ENCODE data around the gene MRPL45. TPM values are rescaled to one million over a fixed set of nuclear protein-coding genes. Genes with fewer than 3 reads are reported as not detected.
"Not testable (repeated sequence)": the region's sequence is repeated elsewhere in the genome, so short reads cannot be mapped to it uniquely, and the experiment has no call there.

MRPL45 gene
- total and polyA plus RNA-seq, 2 donors = 26.9 to 33.9 TPM

DNA sequence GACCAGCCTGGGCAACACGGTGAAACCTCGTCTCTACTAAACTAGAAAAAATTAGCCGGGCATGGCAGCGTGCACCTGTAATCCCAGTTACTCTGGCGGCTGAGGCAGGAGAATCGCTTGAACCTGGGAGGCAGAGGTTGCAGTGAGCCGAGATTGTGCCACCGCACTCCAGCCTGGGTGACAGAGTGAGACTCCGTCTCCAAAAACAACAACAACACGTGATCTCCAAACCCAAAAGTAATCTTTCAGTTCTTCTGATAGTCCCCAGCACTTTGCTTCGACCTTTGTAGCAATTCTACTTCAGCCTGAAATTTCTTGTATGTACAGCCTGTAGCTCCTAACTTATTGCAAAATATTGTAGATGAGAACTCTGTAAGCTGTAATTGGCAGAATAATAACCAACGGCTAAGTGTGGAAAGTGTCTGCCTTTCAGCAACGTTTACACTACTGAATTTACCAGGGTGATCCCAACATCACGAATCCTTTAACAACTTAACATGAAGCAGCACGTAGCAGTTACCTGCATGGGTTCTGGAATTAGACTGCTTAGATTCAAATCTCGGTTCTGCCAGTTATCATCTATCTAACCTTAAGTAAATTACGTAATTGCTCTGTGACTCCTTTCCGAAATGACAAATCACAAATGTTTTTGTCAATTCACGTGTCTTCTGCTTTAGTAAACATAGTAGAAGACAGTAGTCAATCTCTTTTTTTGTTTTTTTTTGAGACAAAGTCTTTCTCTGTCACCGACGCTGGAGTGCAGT is 1.2 kb upstream of the MRPL45 start:
- not testable (repeated sequence) for H3K4me1 ChIP-seq (ENCODE audit: insufficient read depth); H3K4me3 ChIP-seq (ENCODE audit: low read depth, low read length); H3K36me3 ChIP-seq (ENCODE audit: insufficient read depth); DNase-seq (ENCODE audit: extremely low spot score); H3K27ac ChIP-seq (ENCODE audit: low read depth)
- WGBS = 67% methylated on average over 20 of the region's 21 CpGs

DNA sequence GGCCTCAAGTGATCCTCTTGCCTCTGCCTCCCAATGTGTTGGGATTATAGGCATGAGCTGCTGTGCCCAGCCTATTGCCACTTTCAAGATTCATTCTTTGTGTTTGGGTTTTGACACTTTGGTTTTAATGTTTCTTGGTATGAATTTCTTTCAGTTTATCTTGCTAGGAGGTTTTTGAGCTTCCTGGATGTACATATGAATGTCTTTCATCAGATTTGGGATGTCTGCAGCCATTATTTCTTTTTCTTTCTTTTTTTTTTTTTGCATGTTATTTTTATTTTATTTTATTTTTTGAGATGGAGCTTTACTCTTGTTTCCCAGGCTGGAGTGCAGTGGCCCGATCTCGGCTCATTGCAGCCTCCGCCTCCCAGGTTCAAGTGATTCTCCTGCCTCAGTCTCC is 18.5 kb downstream of the MRPL45 start:
- Histone ChIP-seq H3K36me3 (ENCODE audit: insufficient read depth) (peaks cover 2% of the 10 kb centered on the region), H3K4me3 (ENCODE audit: low read depth, low read length) (no peak overlapping the region), H3K4me1 (ENCODE audit: insufficient read depth) (peaks cover 1% of the 10 kb centered on the region), H3K27ac (ENCODE audit: low read depth) (no peak overlapping the region)
- DNase-seq (ENCODE audit: extremely low spot score) = no peak
- 65% methylated on average over 3 of the region's 3 CpGs for WGBS

DNA sequence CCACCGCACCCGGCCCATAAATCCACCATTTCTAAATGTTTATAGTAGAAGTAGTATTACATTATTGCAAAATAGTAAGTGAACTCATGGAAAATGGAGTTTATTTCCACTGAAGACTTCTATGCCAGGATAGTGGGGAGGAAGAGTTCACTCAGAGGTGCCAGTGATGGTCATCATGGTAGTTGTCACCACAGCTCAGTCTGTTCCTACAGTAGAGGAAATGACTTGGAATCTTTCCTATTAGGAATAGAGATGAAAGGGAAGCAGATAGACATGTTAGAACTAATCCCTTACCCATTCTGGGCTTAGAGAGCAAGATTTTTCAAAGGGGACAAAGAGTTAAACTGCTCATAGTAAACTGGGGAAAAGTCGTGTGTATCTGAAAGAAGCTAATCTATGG is 20.1 kb downstream of the MRPL45 start:
- Histone ChIP-seq H3K36me3 (ENCODE audit: insufficient read depth) (no peaks in the 10 kb centered on the region), H3K4me3 (ENCODE audit: low read depth, low read length) (no peak overlapping the region), H3K4me1 (ENCODE audit: insufficient read depth) (peaks cover 1% of the 10 kb centered on the region), H3K27ac (ENCODE audit: low read depth) (no peak overlapping the region)
- no peak for DNase-seq (ENCODE audit: extremely low spot score)
- WGBS = 69% methylated on average over 3 of the region's 3 CpGs

DNA sequence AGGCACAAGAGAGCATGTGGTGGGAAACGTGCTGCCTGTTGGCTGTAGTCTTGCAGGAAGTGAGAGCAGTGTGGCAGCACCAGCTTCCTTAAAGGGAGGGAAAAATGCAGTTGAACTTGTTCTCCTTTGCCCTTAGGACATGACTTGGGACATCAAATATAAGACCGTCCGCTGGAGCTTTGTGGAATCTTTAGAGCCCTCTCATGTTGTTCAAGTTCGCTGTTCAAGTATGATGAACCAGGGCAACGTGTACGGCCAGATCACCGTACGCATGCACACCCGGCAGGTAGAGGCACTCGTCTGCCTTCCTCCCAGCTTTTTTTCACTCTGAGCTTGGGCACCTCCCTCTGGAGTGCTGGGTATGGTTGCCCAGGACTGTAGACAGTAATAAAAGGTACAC is 23.5 kb downstream of the MRPL45 start:
- peak; percentile 31 for DNase-seq (ENCODE audit: extremely low spot score)
- H3K27ac ChIP-seq (ENCODE audit: low read depth) = no peak overlapping the region
- no peaks in the 10 kb centered on the region for H3K36me3 ChIP-seq (ENCODE audit: insufficient read depth)
- peaks cover 1% of the 10 kb centered on the region for H3K4me1 ChIP-seq (ENCODE audit: insufficient read depth)
- 83% methylated on average over 10 of the region's 10 CpGs for WGBS
- no peak overlapping the region for H3K4me3 ChIP-seq (ENCODE audit: low read depth, low read length)

DNA sequence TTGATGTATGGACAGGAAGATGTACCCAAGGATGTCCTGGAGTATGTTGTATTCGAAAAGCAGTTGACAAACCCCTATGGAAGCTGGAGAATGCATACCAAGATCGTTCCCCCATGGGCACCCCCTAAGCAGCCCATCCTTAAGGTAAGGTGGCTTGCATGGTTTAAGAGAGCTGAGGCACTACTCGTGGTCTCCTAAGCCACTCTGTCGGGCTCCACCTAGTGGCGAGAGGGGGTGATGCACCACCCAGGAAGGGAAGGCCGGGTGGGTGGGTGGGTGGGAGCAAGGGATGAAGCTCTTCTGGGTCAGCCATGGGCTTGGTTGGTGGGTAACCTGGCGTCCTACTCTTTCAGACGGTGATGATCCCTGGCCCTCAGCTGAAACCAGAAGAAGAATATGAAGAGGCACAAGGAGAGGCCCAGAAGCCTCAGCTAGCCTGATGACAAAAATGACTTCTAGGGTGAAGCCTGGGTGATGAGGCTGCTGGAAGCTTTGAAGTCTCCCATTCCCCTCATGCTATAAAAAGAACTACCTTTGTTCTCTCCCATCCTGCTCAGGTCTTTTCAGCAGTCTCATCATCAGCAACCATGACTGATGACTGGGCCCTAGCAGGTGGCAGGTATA is 25.3 kb downstream of the MRPL45 start:
- DNase-seq (ENCODE audit: extremely low spot score) = no peak
- Histone ChIP-seq H3K36me3 (ENCODE audit: insufficient read depth) (no peaks in the 10 kb centered on the region), H3K4me1 (ENCODE audit: insufficient read depth) (peaks cover 1% of the 10 kb centered on the region), H3K27ac (ENCODE audit: low read depth) (no peak overlapping the region), H3K4me3 (ENCODE audit: low read depth, low read length) (no peak overlapping the region)
- WGBS = 25% methylated on average over 8 of the region's 8 CpGs

DNA sequence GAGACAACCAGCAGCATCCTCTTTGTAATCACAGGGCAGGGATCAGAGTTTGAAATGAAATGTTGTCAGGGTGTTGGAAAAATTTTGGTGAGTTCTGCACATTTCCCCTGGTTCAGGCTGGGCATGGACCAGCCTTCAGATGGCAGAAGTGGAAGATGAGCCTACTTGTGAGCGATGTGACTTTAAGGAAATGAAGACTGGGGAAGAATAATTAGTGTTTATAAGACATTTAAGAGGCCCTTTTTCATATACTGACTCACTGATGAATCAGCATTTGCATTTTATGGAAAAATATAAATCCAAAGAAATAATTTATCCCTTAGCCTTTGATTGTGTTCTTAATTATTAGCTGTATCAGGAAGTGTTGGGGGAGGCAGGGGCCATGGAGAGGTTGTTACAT is 25.9 kb downstream of the MRPL45 start:
- Histone ChIP-seq H3K4me1 (ENCODE audit: insufficient read depth) (peaks cover 1% of the 10 kb centered on the region), H3K36me3 (ENCODE audit: insufficient read depth) (no peaks in the 10 kb centered on the region)
- no peak for DNase-seq (ENCODE audit: extremely low spot score)

DNA sequence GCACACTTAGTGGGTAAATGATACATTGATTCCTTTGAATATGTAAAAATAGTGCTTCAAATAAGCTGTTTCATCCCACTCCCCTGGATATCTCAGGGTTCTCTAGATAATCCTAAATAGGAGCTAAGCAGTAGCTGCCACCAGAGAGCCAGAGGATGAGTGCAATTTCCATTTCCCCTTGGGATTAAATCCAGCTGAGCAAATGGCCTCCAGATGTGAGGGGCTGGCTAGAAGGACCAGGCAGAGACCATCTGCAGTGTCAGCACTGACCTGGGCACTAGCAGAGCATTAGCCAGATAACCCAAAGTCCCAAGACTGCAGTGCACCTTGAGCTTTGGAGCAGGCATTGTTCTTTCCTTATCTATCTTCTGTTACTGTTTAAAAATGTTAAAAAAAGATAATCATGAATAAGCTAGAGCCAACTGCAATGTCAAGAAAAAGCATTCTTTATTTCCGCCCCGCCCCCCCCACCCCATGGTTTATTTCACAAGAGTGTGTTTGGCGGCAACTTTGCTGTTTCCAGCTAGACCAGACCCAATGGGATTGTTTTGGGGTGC is 27.3 kb downstream of the MRPL45 start:
- Histone ChIP-seq H3K27ac (ENCODE audit: low read depth) (no peak overlapping the region), H3K4me1 (ENCODE audit: insufficient read depth) (peaks cover 1% of the 10 kb centered on the region), H3K36me3 (ENCODE audit: insufficient read depth) (no peaks in the 10 kb centered on the region), H3K4me3 (ENCODE audit: low read depth, low read length) (no peak overlapping the region)
- WGBS = 88% methylated on average over 3 of the region's 3 CpGs
- DNase-seq (ENCODE audit: extremely low spot score) = no peak

More for the DNA sequence above, 25.9 kb downstream of the MRPL45 start:
- H3K27ac ChIP-seq (ENCODE audit: low read depth) = no peak overlapping the region
- H3K4me3 ChIP-seq (ENCODE audit: low read depth, low read length) = no peak overlapping the region
- 98% methylated on average over 1 of the region's 1 CpG for WGBS

DNA sequence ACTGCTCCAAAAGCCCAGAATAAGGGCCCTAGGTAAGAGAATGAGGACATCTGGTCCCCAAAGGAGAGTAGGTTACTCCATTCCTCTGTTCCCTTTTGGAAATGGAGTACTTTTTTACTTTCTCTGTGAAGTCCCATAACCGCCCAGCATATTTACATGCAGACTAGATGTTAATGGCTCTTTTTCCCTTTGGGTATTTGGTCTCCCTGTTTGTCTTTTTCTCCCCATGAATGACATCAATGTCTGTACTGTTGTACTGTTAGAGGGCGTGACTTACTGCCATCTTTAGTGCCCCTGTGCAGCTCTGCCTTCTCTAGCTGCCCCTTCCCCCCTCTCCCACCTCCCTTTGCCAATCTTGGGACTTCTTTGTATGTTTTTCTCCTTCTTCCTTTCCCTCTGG is 27.8 kb downstream of the MRPL45 start:
- peaks cover 1% of the 10 kb centered on the region for H3K4me1 ChIP-seq (ENCODE audit: insufficient read depth)
- no peak overlapping the region for H3K4me3 ChIP-seq (ENCODE audit: low read depth, low read length)
- no peaks in the 10 kb centered on the region for H3K36me3 ChIP-seq (ENCODE audit: insufficient read depth)
- WGBS = 86% methylated on average over 2 of the region's 2 CpGs
- H3K27ac ChIP-seq (ENCODE audit: low read depth) = no peak overlapping the region
- DNase-seq (ENCODE audit: extremely low spot score) = no peak

DNA sequence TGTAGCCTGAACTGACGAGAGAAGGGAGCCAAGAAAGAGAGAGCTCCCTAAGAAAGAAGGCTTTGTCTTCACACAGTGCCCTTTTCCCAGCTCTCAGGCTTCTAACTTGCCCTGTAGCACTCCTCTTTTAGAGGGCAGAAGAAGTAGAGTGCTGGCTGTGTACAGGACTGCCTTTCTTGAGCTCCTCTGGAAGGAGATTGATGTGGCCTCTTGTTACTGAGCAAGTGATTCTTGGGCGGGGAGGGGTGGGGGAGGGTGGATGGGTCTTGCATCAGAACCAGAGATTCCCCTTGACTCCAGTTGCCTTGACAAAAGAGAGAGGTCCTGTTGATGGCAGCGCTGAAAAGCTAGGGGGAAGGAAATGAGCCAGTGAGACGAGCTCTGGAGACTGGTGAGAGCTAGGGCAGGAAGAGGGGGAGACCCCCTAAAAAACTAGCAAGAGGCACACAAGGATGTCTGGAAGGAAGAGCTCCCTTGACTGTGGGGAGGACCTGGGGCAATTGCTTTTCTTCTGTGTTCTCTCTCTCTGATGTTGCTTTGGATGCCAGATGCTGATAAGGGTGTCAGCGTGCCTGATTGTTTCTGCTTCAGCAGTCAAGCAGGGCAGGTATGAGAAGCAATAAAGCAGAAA is 28.4 kb downstream of the MRPL45 start:
- no peak for DNase-seq (ENCODE audit: extremely low spot score)
- 38% methylated on average over 5 of the region's 5 CpGs for WGBS
- Histone ChIP-seq H3K36me3 (ENCODE audit: insufficient read depth) (no peaks in the 10 kb centered on the region), H3K4me3 (ENCODE audit: low read depth, low read length) (no peak overlapping the region), H3K4me1 (ENCODE audit: insufficient read depth) (peaks cover under 1% of the 10 kb centered on the region), H3K27ac (ENCODE audit: low read depth) (no peak overlapping the region)

DNA sequence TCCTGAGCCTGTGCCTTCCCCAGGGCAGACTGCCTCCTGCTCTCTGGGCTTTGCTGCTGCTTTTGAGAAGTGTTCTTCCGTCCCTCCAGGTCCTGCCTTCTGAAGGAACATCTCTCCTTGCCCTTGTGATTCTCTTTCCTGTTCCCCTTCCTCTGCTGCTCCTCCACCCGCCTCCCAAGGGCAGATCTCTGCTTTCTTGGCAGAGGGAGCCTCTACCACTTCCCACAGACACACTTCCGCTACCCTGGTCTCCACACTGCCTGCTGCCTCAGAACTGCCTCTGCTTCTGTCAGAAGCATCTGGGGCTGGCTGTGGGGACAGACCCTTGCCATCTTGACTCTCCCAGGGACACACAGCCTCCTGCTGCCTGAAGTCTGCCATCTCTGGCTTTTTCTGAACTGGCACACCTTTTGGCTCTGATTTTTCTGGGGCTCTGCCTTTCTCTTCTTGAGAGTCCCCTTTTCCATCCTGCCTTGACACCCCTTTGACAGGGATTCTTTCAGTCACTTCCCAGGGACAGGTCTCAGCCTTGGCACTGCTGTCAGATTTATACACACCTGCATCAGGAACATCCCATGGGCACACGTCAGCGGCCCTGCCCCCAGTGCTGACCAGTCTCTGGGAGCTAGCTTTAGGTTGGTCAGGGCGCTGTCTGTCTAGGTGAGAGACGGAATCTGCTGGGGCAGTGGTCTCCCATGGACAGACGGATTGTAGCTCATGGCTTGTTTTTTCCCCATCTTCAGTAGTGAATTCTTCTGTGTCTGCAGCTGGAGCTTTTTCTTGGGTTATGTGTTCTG is 30.2 kb downstream of the MRPL45 start:
- WGBS = 75% methylated on average over 8 of the region's 8 CpGs
- H3K27ac ChIP-seq (ENCODE audit: low read depth) = no peak overlapping the region
- no peaks in the 10 kb centered on the region for H3K4me1 ChIP-seq (ENCODE audit: insufficient read depth)
- no peak for DNase-seq (ENCODE audit: extremely low spot score)
- H3K36me3 ChIP-seq (ENCODE audit: insufficient read depth) = no peaks in the 10 kb centered on the region
- H3K4me3 ChIP-seq (ENCODE audit: low read depth, low read length) = no peak overlapping the region

DNA sequence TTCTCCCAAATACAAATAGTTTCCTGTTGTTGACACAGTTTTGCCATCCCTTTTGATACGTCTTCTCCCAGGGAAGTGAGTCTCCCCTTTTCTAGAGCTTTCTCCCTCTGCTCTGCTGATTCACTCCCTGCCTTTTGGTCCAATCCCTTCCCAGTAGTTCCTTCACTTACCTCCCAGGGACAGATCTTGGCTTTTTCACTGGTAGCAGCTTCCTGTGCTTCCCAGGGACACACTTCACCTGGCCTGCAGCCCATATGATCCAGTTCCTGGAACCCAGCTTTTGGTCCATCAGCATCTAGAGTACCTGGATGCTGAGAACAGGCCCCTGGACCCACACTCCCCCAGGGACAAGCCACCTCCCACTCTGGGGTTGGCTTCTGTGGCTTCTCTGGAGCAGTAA is 31.0 kb downstream of the MRPL45 start:
- no peaks in the 10 kb centered on the region for H3K4me1 ChIP-seq (ENCODE audit: insufficient read depth)
- DNase-seq (ENCODE audit: extremely low spot score) = no peak
- no peaks in the 10 kb centered on the region for H3K36me3 ChIP-seq (ENCODE audit: insufficient read depth)
- no peak overlapping the region for H3K4me3 ChIP-seq (ENCODE audit: low read depth, low read length)
- no peak overlapping the region for H3K27ac ChIP-seq (ENCODE audit: low read depth)
- 63% methylated on average over 1 of the region's 1 CpG for WGBS

DNA sequence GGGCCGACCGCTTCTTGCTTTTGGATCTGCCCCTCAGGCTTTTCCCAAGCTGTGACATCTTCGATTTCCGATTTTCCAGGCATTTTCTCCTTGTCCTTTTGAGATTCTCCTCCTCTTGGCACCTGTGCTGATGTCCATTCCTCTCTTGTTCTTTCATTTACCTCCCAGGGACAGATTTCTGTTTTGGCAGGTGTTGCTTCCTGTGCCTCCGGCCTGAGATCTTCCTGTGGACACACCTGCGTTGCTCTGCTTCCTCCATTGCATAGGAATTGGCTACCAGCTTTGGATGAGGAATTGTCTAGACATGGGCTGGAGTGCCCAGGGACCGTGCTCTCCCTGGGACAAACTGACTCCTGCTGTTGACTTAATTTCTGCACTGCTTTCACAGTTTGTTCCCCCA is 31.7 kb downstream of the MRPL45 start:
- no peak overlapping the region for H3K27ac ChIP-seq (ENCODE audit: low read depth)
- DNase-seq (ENCODE audit: extremely low spot score) = no peak
- H3K36me3 ChIP-seq (ENCODE audit: insufficient read depth) = no peaks in the 10 kb centered on the region
- WGBS = 82% methylated on average over 7 of the region's 7 CpGs
- H3K4me1 ChIP-seq (ENCODE audit: insufficient read depth) = no peaks in the 10 kb centered on the region
- H3K4me3 ChIP-seq (ENCODE audit: low read depth, low read length) = no peak overlapping the region

DNA sequence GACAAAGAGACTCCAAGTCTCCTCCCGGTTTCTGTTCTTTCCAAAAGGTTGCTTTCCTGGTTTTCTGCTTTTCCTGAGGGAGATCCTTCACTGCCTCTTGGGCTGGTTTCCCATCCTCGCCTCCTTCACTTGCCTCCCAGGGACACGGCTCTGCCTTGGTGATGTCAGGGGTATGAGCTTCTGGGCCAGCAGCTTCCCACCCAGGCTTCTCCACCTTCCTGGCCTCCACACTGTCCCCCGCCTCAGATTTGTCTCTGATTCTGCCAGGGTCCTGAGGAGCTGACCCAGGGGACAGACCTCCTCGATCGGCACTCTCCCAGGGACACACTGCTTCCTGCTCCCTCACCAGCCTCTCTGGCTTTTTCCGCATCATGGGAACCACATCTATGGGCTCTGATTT is 32.3 kb downstream of the MRPL45 start:
- no peak for DNase-seq (ENCODE audit: extremely low spot score)
- WGBS = 78% methylated on average over 7 of the region's 7 CpGs
- H3K4me3 ChIP-seq (ENCODE audit: low read depth, low read length) = no peak overlapping the region
- no peaks in the 10 kb centered on the region for H3K4me1 ChIP-seq (ENCODE audit: insufficient read depth)
- no peak overlapping the region for H3K27ac ChIP-seq (ENCODE audit: low read depth)
- no peaks in the 10 kb centered on the region for H3K36me3 ChIP-seq (ENCODE audit: insufficient read depth)
